Urinary bladder (tissue), 4 donors: ENCODE measurements around the gene NRXN3. TPM values are rescaled to one million over a fixed set of nuclear protein-coding genes. Genes with fewer than 3 reads are reported as not detected.

ENCODE experiments used
- DNase-seq: peaks from one replicate; pipeline ENCODE4 v3.0.0-alpha.2; 2015; ENCODE audit errors: extremely low spot score
- H3K27ac ChIP-seq: one replicate; pipeline ENCODE4 v1.5.1; 2013; ENCODE audit warnings: low read depth, mild to moderate bottlenecking, moderate library complexity
- H3K36me3 ChIP-seq: one replicate; pipeline ENCODE4 v1.6.1; 2013; ENCODE audit warnings: mild to moderate bottlenecking, moderate library complexity; ENCODE audit not compliant: insufficient read depth
- H3K4me1 ChIP-seq: one replicate; pipeline ENCODE4 v1.6.1; 2013; ENCODE audit warnings: mild to moderate bottlenecking, moderate library complexity; ENCODE audit not compliant: insufficient read depth
- H3K4me3 ChIP-seq: one replicate; pipeline ENCODE4 v1.5.1; 2013; ENCODE audit warnings: low read depth, low read length
- WGBS: extraction: QIAGEN DNeasy Blood & Tissue Kit; methylation state at CpG from one replicate; pipeline ENCODE4 v1.1.7; 2013; 5-methylcytosine and 5-hydroxymethylcytosine counted together
- polyA plus RNA-seq: library from polyadenylated mRNA; stranded (reverse); fragments of 200-250 nt; gene quantifications from one replicate; pipeline ENCODE4 v1.2.3, GENCODE V29; 2013
- total RNA-seq: library from RNA; depleted of rRNA; stranded (reverse); fragments of >200 nt; gene quantifications from one replicate; pipeline ENCODE4 v1.2.3, GENCODE V29; 2014
- donor health status: healthy with polysubstance abuse.
- donor health status: healthy.

The NRXN3 gene
- total and polyA plus RNA-seq, 2 donors: 3.9 to 6.7 TPM

DNA sequence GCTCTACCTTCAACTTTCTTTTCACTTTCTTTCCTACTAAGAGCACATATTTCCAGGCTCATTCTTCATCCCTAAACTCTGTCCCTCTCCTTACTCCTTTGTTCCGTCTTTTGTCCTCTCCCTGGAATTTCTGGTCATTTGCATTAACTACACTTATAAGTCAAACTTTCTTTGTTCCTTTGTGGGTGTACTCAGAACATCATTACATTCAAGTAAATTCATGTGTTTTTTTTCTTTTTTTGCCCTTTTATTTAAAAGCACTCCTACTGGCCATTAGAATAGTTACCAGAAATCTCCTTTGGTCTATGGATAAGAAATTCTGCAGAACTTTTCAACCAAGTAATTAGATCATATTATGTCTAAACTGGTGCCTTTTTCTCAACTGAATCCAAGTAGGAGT is 1238.5 kb downstream of the NRXN3 start:
- DNase-seq: no peak
- no peaks in the 10 kb centered on the region for H3K4me1 ChIP-seq
- 73% methylated on average over 1 of the region's 1 CpG for WGBS
- H3K4me3 ChIP-seq: no peak overlapping the region
- H3K27ac ChIP-seq: no peak overlapping the region
- H3K36me3 ChIP-seq: no peaks in the 10 kb centered on the region

DNA sequence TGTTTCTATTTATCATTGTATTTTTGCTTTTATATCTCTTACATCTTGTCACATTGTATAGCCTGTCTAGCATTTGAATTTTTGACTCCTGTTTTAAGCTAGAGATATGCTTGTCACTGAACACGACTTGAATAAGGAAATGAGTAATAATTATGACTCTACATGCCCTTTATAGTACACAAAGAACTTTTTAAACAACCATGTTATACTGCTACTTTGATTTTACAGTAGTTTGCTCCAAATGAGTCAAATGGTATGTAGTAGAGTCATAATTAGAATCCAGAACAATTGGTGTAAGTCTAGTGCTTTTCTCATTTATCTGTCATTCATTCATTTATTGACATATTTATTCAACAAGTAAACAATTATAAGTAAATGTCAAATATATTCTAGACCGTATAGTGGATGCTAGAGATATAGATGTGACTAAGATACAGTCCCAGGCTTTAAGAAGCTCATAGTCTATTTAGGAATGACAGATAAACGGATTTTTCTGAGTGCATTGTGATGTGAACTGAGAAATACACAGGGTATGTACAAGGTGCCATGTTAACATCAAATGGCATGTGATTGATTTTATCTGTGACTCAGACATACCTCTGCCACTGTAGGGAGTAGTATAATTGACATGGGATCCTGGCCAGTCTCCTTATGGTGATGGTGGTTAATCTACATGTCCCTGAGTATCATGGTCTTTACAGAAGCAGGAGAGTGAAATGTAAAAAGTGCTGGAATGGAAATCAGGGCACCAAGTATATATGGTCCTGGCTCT is 1241.4 kb downstream of the NRXN3 start:
- DNase-seq: no peak
- Histone ChIP-seq H3K4me3 (no peak overlapping the region), H3K27ac (no peak overlapping the region), H3K4me1 (no peaks in the 10 kb centered on the region), H3K36me3 (no peaks in the 10 kb centered on the region)
- WGBS: 71% methylated on average over 3 of the region's 3 CpGs

GRCh38 chr14:79412822-79413221 is 1242.6 kb downstream of the NRXN3 start:
- no peak overlapping the region for H3K4me3 ChIP-seq
- no peak overlapping the region for H3K27ac ChIP-seq
- WGBS: 79% methylated on average over 2 of the region's 2 CpGs
- H3K36me3 ChIP-seq: no peaks in the 10 kb centered on the region
- H3K4me1 ChIP-seq: no peaks in the 10 kb centered on the region
- no peak for DNase-seq

- Histone ChIP-seq H3K4me1 (no peaks in the 10 kb centered on the region), H3K27ac (no peak overlapping the region), H3K36me3 (no peaks in the 10 kb centered on the region), H3K4me3 (no peak overlapping the region)
- 87% methylated on average over 4 of the region's 4 CpGs for WGBS
- no peak for DNase-seq
These were observed 1243.7 kb downstream of the NRXN3 start for GRCh38 chr14:79413734-79414428.

- no peak overlapping the region for H3K4me3 ChIP-seq
- no peak overlapping the region for H3K27ac ChIP-seq
- no peaks in the 10 kb centered on the region for H3K36me3 ChIP-seq
- DNase-seq: no peak
- H3K4me1 ChIP-seq: no peaks in the 10 kb centered on the region
- 97% methylated on average over 1 of the region's 1 CpG for WGBS
These were observed 1245.6 kb downstream of the NRXN3 start for GRCh38 chr14:79415726-79416125.

DNA sequence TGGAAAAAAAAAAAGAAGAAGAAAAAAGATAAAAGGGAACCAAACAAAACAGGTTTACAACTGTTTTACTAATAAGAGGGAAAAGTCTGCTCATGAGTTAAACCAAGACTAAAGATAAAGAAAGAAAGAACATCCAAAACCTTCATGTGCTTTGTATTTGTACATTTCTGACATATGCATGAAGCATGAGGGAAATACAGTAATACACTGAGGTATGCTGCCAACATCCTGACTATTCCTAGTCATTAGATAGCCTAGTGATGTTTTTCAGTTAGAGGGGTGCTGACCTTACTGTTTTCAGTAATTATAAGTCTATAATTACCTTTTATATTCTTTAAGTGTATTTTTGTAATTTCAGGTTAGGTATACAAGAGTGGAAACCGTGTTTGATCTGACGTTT is 1247.8 kb downstream of the NRXN3 start:
- no peak for DNase-seq
- no peaks in the 10 kb centered on the region for H3K4me1 ChIP-seq
- no peak overlapping the region for H3K4me3 ChIP-seq
- H3K27ac ChIP-seq: no peak overlapping the region
- H3K36me3 ChIP-seq: no peaks in the 10 kb centered on the region
- 75% methylated on average over 2 of the region's 2 CpGs for WGBS

DNA sequence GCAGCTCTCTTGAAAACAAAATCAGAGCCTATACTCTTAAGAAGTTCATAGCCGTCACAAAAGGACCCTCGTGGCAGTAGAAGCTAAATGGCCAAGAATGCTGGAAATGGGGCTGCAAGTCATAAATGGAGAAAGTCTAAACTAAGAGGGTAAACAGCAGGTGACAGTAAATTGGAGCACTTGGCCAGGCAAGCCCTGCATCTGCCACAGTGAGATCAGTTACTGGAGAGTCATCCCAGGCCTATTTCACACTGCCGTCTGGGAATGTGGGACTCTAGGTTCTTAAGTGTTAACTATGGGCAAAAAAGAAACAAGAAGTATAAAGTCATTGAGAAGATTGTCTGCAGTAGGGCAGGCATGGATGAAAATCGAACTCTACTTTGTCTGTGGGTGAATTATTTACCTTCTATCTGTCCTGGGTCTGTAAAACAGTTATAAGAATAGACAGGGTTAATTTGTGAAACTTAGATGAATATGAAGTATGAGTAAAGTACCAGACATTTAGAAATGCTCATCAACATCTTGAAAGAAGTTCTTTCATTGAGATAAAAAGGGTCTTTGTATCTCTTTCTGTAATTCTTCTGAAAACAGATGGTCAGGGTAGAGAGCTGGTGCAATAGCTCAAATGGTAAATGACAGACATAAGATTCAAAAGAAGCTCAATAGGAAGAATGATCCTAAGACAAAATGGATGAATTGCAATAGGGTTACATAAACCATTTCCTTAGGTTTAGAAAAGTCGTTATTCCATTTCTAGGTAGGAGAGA is 1248.7 kb downstream of the NRXN3 start:
- no peak overlapping the region for H3K27ac ChIP-seq
- 60% methylated on average over 5 of the region's 5 CpGs for WGBS
- no peaks in the 10 kb centered on the region for H3K4me1 ChIP-seq
- H3K36me3 ChIP-seq: no peaks in the 10 kb centered on the region
- no peak for DNase-seq
- H3K4me3 ChIP-seq: no peak overlapping the region

DNA sequence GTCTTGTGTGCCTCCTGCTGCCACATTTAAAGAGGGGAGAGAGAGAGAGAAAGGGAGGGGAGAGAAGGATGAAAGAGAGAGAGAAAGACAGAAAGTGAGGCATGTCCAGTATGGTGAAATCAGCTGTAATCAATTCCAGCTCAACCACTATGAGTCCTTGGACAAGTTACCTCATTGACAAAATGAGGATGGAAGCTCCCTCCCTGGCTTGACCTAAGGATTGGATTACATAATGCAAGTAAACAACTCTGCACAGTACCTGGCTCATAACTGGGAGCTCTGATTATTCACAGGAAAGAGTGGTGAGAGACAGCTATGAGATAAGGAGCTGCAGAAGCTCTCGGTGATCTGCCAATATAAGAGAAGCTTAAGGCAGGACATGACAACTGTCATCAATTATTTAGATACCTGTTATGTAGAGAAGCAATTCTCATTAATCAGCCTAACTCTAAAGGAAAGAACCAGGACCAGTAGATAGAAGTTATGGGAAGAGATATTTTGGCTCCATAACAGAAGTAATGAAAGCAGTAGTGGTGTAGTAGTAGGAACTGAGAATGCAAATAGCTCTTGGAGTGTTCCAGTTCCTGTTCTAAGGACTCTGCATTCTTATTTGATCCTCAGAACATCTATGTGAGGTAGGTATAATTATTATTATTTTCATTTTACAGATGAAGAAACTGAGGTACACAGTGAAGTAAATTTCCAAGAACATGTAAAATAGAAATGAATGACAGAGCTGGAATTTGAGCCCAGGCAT is 1249.6 kb downstream of the NRXN3 start:
- Histone ChIP-seq H3K27ac (no peak overlapping the region), H3K36me3 (no peaks in the 10 kb centered on the region), H3K4me1 (no peaks in the 10 kb centered on the region), H3K4me3 (no peak overlapping the region)
- 63% methylated on average over 1 of the region's 1 CpG for WGBS
- DNase-seq: no peak

DNA sequence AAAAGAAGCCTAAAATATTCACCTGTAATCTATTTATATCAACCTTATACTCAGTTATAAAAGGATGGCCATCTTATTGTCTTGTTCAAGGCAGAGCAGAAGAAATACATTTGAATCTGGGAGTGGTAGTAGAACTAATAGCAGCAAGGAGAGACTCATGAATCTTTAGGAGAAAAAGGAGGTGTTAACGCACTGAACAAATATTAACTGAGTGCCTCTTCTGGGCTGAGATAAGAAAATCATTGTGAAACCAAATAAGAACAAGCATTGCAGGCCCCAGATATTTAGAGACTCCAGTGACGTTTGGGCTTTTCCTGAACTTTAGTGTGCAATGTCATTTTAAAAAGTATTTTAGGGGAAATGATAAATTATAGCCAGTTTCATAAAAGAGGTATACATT is 1250.6 kb downstream of the NRXN3 start:
- WGBS: 36% methylated on average over 2 of the region's 2 CpGs
- Histone ChIP-seq H3K36me3 (no peaks in the 10 kb centered on the region), H3K4me3 (no peak overlapping the region), H3K27ac (no peak overlapping the region), H3K4me1 (no peaks in the 10 kb centered on the region)
- DNase-seq: no peak

- Histone ChIP-seq H3K4me3 (no peak overlapping the region), H3K4me1 (no peaks in the 10 kb centered on the region), H3K36me3 (no peaks in the 10 kb centered on the region), H3K27ac (no peak overlapping the region)
- DNase-seq: no peak
- 78% methylated on average over 1 of the region's 1 CpG for WGBS
These were observed 1251.6 kb downstream of the NRXN3 start for GRCh38 chr14:79421811-79422210.

GRCh38 chr14:79424462-79424861 is 1254.3 kb downstream of the NRXN3 start:
- no peak overlapping the region for H3K4me3 ChIP-seq
- no peaks in the 10 kb centered on the region for H3K36me3 ChIP-seq
- no peak for DNase-seq
- H3K27ac ChIP-seq: no peak overlapping the region
- no peaks in the 10 kb centered on the region for H3K4me1 ChIP-seq
- WGBS: 94% methylated on average over 1 of the region's 1 CpG

DNA sequence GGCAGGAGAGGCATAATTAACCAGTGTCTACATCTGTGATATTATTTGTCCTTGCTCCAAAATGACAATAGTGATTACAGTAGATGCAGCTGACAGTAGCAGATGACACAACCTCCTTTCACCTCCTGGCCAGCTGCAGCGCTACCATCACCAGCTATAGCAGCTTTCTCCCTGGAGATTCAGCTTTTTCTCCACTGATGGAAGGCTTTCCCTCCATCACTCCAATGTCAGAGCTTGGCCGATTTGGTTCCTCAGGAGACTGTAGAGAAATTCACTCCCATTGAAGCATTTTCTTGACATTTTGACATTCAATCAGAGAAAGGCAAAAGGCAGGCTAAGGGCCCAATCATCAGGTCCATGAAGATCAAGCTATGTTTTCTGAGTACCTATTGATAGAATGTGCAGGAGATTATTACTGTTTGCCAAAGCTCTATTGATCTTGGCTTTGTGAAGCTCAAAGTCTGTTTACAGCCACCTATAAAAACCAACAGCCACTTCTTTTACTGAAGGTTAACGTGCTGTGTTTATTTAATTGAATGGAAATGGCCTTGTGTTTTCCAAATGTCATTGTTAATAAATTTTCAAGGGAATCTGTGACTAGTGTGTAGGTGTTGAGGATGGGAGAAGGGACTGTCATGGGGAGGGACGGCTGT is 1256.1 kb downstream of the NRXN3 start:
- H3K4me3 ChIP-seq: no peak overlapping the region
- no peaks in the 10 kb centered on the region for H3K4me1 ChIP-seq
- WGBS: 68% methylated on average over 4 of the region's 4 CpGs
- no peak overlapping the region for H3K27ac ChIP-seq
- DNase-seq: no peak
- no peaks in the 10 kb centered on the region for H3K36me3 ChIP-seq

- no peaks in the 10 kb centered on the region for H3K36me3 ChIP-seq
- H3K27ac ChIP-seq: no peak overlapping the region
- no peak overlapping the region for H3K4me3 ChIP-seq
- 86% methylated on average over 3 of the region's 3 CpGs for WGBS
- no peak for DNase-seq
- no peaks in the 10 kb centered on the region for H3K4me1 ChIP-seq
These were observed 1262.5 kb downstream of the NRXN3 start for GRCh38 chr14:79432640-79433039.
